BJ (cell line): ENCODE results near the gene LLGL2. TPM values are rescaled to one million over a fixed set of nuclear protein-coding genes. Genes with fewer than 3 reads are reported as not detected.

ENCODE experiments used
- CTCF ChIA-PET: fragments of 350-600 bp; formaldehyde crosslinking; extraction: SDS; loops from one replicate; lab custom pipeline; 2021; ENCODE audit warnings: antibody characterized with exemption, inconsistent platforms; lab: Yijun Ruan, JAX
- POLR2A ChIA-PET: fragments of 300-600 bp; sonication (Branson Sonifier 250); formaldehyde crosslinking; extraction: SDS; loops from one replicate; lab custom pipeline; 2021; ENCODE audit warnings: antibody characterized with exemption; lab: Charles Lee
- DNase-seq: peaks from one replicate; pipeline ENCODE4 v3.0.0-alpha.2; 2011; ENCODE audit warnings: low read depth
- H3K27me3 ChIP-seq: 2 replicates; pipeline ENCODE4 v1.6.0; 2011; ENCODE audit warnings: low read length; ENCODE audit not compliant: control insufficient read depth, insufficient read depth
- H3K36me3 ChIP-seq: 2 replicates; pipeline ENCODE4 v1.5.1; 2011; ENCODE audit warnings: low read length; ENCODE audit not compliant: control insufficient read depth, insufficient read depth
- H3K4me3 ChIP-seq: 2 replicates; pipeline ENCODE4 v1.5.1; 2011; ENCODE audit warnings: low read depth, mild to moderate bottlenecking, control low read depth, low read length
- CTCF ChIP-seq: IDR thresholded peaks from 2 replicates; pipeline ENCODE4 v1.5.1; 2011; ENCODE audit warnings: low read depth, mild to moderate bottlenecking, control low read depth, inconsistent platforms, low read length, moderate library complexity; ENCODE audit not compliant: insufficient read depth
- polyA plus RNA-seq: library from polyadenylated mRNA; depleted of rRNA; stranded (reverse); fragments of >200 nt; gene quantifications from 2 replicates; pipeline ENCODE4 v1.2.3, GENCODE V29; 2011

Gene LLGL2
- polyA plus RNA-seq, 1 experiment = 1.6 TPM

DNA sequence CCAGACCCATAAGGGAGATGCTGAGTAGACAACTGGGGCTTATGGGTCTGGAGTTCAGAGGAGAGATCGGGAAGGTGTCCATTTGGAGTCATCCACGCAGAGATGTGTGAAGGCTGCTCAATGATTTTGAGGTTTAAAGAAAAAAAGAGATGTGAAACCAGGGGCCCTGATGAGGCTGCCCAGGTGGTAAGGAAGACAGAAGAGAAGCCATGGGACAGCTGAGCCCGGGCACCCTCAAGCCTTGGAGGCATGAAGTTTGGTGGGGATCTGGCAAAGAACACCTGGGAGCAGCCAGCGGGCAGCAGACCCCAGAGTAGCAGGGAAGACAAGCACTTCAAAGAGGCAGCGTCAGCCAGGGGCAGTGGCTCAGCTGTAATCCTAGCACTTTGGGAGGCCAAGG lies 41.3 kb downstream of the LLGL2 start:
- H3K27me3 ChIP-seq = peaks cover 4% of the 10 kb centered on the region; the same call in 1 of the 2 replicates
- no peak for DNase-seq
- no peak overlapping the region for H3K4me3 ChIP-seq
- TF ChIP-seq CTCF = no peak
- H3K36me3 ChIP-seq = no peaks in the 10 kb centered on the region
- ChIA-PET CTCF (interaction anchor here (1.4 kb wide), 1 partner anchor 23 kb away, joined by 3 read pairs; no protein-coding TSS in a partner anchor), POLR2A (no interaction called here)

- Histone ChIP-seq H3K27me3 (peaks cover 4% of the 10 kb centered on the region; the same call in 1 of the 2 replicates), H3K4me3 (no peak overlapping the region), H3K36me3 (no peaks in the 10 kb centered on the region)
- TF ChIP-seq CTCF = no peak
- ChIA-PET CTCF (no interaction called here), POLR2A (no interaction called here)
- no peak for DNase-seq
Observed at GRCh38 chr17:75568412-75569255, 43.1 kb downstream of the LLGL2 start.

DNA sequence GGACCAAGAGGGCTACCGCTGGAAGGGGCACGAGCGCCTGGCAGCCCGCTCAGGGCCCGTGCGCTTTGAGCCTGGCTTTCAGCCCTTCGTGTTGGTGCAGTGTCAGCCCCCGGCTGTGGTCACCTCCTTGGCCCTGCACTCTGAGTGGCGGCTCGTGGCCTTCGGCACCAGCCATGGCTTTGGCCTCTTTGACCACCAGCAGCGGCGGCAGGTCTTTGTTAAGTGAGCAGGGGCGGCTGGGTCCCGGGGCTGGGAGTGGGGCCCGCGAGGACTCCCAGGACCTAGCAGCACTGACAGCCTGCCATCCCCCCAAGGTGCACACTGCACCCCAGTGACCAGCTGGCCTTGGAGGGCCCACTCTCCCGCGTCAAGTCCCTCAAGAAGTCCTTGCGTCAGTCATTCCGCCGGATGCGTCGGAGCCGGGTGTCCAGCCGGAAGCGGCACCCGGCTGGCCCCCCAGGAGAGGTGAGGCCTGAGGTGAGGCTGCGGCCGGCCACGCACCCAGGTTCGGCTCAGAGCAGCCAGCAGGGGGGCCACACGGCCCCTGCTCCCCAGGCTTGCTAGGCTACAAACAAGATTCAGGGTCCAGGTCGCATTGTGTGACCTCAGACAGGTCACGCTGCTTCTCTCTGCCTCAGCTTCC lies 44.7 kb downstream of the LLGL2 start:
- ChIA-PET CTCF (no interaction called here), POLR2A (interaction anchor here (0.6 kb wide), 1 partner anchor 210 kb away, joined by 3 read pairs; no protein-coding TSS in a partner anchor)
- peaks cover 4% of the 10 kb centered on the region; the same call in 1 of the 2 replicates for H3K27me3 ChIP-seq
- no peaks in the 10 kb centered on the region for H3K36me3 ChIP-seq
- no peak for DNase-seq
- no peak for TF ChIP-seq CTCF
- H3K4me3 ChIP-seq = no peak overlapping the region

DNA sequence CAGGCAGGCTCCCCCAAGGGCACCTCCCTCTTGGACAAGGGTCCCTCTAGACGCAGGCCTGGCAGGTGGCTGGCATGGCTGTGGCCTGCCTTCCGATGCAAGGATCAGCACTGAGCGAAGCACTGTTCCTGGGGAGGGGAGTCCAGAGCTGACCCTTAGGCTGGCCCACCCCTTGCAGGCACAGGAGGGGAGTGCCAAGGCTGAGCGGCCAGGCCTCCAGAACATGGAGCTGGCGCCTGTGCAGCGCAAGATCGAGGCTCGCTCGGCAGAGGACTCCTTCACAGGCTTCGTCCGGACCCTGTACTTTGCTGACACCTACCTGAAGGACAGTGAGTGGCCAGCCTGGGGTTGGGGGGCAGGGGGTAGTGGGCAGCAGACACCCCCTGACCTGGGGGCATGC lies 45.3 kb downstream of the LLGL2 start:
- CTCF ChIA-PET = interaction anchor here (0.5 to 1.4 kb wide), 3 partner anchors 11 to 300 kb away, joined by 3 to 5 read pairs (median 3); no protein-coding TSS in a partner anchor
- no peak for TF ChIP-seq CTCF
- Histone ChIP-seq H3K4me3 (no peak overlapping the region), H3K27me3 (peaks cover 5% of the 10 kb centered on the region; the same call in 1 of the 2 replicates), H3K36me3 (no peaks in the 10 kb centered on the region)
- no peak for DNase-seq
- POLR2A ChIA-PET = no interaction called here
